ENCODE measurements around the gene LRRC2. TPM values are rescaled to one million over a fixed set of nuclear protein-coding genes. Genes with fewer than 3 reads are reported as not detected.
"Not testable (repeated sequence)": the region's sequence is repeated elsewhere in the genome, so short reads cannot be mapped to it uniquely, and the experiment has no call there.

LRRC2 gene
- total RNA-seq, 1 experiment from 2014 or later: not detected

DNA sequence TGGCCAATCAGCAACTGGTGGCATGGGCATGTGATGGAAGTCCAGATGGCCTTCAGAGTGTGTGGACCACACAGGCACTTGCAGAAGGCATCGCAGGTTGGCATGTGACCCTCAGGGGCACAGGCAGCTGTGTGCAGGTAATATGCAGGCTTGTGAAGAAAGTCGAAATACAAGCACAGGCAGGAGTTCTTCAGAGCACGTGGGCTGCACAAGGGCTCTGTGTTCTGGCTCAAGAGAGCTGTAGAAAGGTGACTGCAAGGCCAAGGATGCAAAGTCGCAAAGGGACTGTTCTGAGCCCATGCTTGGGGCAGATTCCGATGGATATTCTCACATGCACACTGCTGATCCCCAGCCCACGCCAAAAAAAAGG lies 8.3 kb downstream of the LRRC2 start:
- no peak for DNase-seq (ENCODE audit: low spot score)

DNA sequence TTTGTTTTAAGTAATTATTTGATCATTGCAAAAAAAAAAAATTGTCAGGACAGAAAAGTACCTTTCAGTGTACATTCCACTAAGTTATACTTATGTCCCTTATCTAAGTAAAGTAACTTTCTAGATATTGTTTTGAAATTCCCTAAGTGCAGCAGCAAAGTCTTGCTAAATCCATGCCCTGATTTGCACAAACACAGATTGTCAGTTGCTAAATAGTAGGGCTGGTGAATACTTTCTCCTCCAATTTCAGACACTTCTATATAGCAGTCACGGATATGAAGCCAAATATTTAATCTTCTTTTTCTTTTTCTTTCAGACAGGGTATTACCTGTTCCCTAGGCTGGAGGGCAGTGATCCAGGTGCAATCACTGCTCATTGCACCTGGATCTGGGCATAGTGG lies 12.9 kb downstream of the LRRC2 start:
- DNase-seq (ENCODE audit: low spot score): no peak

DNA sequence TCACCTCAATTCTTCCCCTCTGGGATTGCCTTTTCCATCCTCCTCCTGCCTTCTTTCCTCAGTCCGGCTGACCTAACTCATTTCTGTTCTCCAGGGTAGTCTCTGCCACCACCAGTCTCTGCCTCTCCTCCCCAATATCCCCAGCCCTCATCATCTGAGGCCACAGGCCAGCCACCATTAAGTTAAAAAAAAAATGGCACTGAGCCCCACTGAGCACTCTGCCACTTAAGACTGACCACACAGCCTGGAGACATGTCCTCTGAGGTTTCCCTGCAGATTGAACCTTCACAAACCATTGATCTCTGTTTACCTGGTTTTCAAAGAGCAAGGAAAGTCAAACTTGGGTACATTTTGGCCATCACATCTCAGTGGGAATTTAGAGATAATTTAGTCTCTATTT lies 13.6 kb downstream of the LRRC2 start:
- DNase-seq (ENCODE audit: low spot score): no peak

DNA sequence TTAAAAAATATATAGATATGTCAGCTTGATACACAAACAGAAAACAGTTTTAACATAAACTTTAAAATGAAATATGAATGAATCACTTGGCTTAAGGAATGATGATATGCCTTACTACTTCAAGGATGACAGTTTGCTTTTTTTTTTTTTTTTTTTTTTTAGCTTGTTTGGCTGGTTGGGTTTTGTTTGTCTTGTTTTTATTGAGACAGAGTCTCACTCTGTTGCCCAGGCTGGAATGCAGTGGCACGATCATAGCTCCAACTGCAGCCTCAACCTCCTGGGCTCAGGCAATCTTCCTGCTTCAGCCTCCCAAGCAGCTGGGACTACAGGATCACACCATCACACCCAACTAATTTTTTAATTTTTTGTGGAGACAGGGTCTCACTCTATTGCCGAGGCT lies 14.5 kb downstream of the LRRC2 start:
- DNase-seq (ENCODE audit: low spot score): no peak

DNA sequence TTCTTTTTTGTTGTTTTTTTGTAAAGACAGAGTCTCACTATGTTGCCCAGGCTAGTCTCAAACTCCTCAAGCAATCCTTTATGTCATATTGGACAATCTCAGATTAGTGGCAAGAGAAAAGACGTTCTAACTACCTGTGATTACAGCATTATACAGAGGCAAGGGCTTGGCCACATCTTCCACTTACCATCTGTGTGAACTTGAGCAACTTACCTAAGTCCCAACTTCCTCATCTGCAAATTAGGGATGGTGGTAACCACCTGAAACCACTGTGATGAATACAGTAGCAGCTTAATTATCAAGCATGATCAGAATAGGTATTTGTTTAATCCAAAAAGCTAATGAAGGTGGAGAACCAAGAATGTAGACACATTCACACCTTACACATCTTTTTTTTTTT lies 16.1 kb downstream of the LRRC2 start:
- no peak for DNase-seq (ENCODE audit: low spot score)

DNA sequence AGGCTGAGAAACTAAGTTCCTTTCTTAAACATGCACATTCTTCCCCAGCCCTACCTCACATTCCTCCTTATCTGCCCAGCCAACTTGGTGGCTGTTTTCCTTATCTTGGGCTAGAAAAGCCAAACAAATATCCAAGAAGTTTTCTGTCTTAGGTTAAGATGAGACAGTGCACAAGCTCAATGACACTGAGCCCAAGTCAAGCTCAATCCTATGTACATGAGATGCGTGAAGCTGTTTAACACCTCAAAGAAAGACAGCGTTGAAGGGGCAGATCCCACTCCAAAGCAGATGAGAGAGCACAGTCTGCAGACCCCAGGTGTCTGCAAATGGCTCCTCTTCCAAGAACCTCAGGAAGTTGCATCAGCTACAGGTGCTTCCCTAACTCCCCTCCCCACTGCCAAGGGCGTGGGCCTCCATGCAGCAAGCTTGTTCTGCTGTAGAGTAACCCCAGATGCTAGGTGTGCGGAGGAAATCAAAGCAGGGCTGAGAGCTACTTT lies 16.6 kb downstream of the LRRC2 start:
- DNase-seq (ENCODE audit: low spot score): no peak

DNA sequence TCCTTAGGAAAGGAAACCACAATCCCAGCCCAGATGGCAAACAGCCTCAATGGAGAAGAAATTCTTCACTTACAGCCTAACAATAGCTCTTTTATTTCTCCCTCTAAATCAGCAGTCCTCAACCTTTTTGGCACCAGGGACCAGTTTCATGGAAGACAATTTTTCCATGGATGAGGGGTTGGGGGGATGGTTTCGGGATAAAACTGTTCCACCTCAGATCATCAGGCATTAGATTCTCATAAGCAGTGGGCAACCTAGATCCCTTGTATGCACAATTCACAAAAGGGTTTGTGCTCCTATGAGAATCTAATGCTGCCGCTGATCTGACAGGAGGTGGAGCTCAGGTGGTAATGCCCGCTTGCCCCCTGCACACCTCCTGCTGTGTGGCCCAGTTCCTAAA lies 17.5 kb downstream of the LRRC2 start:
- not testable (repeated sequence) for DNase-seq (ENCODE audit: low spot score)

DNA sequence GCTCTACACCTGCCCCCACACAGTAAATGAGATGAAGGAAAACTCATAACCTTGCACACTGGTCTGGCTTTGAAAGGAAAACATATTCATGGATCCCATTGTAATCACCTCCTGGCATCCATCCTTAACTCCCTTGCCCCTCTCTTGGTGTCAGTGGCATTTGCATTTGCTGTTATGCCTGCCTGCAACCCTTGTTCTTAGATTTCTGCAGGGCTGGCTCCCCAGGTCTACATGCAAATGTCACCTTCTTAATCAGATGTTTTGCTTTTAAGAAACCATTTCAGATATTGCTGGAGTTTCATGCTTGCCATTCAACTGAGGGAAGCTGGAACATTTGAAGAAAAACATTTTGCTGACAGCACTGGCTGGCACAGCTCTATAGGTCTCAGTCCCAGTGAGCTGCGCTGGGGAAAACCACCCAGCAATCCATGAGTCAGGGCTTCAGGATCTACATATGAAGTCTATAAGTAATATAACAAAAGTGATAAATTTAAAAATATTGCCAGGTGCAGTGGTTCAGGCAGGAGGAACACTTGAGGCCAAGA lies 19.1 kb downstream of the LRRC2 start:
- no peak for DNase-seq (ENCODE audit: low spot score)

DNA sequence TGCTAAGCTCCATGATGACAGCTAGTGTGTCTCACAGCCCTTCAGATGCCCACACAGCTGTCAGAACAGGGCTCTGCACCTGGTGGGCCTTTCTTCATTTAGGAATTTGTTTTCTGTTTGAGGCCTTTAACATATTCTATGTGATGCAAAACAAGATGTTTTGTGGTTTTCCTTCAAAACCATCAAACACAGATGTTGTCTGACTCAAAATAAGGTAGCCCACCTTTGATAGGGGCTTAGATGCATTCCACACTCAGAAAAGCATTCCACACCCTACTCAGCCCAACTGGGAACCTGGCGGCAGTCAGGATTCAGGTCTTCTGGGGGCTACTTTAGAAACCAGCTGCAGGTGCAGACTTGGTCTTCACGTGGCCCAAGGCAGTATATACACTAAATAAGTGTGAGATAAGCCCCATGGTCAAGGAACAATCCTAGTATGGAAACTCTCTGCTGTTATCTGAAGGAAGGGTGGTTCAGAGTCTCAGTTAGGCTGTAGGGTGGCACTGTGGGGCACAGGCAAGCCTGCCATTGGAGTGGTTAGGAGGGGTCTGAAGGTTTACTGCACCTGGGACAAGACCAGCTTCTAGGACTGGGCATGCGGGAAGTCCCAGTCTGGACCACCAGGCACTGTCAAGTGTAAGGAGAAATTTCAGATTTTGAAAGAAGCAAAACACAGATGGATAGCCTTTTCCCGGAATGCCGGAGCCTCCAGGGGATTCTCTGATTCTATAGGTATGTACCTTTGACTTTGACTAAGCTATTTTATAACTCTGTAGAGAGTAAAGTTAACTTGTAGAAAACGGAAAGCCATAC lies 20.1 kb downstream of the LRRC2 start:
- no peak for DNase-seq (ENCODE audit: low spot score)

DNA sequence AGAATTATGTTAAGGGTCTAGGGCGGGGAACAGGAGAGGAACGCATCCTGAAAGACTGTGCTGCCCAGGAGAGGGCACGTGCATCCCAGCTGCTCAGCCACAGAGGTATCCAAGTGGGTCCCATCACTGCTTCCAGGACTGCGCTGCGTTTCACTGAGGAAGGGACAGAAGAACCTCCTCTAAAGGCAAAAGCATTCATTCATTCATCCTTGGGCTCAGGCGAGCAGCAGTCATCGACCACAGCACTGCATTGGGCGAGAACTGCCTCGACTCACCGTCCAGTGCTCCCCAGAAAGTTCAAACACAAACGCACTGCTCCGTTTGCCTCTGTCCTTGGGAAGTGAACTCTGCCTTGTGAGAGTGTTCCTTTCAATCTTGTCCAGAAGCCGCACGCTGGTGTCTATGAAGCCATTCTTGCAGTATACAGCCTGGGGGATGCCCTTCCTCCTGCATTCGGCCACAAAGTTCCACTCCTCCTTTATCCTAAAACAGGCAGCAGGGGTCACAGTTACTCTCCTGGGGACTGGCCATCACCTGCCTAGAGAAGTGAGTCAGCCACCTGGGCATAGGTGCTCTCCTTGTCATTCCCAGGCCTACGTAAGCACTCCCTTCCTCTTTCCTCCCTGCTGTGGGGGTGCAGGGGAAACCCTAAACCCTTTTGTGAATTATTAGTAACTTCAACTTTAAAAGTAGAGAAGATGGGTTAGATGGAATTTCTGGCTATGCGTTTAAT lies 21.2 kb downstream of the LRRC2 start:
- no peak for DNase-seq (ENCODE audit: low spot score)

DNA sequence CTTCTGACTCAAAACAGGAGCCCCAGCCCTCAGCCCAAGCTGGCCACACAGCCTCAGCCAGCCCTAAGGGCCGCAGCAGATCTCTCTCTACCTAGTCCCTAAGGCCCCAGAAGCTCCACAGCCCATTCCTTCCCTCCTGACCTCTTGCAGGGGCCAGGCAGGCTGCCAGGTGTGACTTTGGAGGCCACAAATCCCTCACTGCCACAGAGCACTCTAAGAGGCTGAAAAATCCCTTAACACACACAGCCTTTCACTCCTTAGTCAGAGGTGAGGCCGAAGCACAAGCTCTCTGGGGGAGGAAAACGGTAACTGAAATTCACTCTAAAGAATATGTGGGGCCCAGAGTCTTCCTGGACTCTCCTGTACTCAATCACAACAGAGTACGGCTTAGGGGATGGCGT lies 23.3 kb downstream of the LRRC2 start:
- DNase-seq (ENCODE audit: low spot score): no peak

DNA sequence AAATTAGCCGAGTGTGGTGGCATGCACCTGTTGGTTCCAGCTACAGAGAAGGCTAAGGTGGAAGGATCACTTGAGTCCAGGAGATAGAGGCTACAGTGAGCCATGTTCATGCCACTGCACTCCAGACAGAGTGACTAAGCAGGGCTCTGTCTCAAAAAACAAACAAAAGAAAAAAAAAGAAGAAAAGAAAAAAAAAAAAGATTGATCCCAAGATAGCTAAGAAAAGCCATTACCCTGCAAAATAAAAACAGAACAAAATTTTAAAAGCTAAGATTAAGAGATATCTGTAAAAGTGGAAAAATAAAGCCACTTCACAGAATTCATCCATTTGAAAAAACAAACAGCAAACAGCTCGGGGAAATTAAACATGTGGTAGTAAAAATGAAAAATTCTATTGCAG lies 23.8 kb downstream of the LRRC2 start:
- DNase-seq (ENCODE audit: low spot score): no peak

DNA sequence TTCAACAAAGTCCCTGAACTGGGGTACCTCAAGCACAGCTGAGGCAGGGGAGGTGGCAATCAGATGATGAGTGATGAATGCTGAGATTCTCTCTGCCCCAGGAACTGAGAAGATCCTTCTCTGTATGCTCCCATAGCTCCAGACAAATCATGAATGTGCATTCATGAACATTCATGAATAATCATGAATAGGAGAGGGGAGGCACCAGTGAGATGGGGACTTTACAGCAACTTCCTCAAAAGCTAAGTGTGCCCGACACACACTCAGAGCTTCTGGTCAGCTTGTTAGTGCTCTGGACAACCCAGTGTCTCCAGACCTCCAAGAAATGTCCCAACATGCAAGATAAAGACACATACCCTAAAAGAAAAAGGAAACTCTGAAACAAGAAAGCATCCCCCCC lies 24.3 kb downstream of the LRRC2 start:
- no peak for DNase-seq (ENCODE audit: low spot score)

DNA sequence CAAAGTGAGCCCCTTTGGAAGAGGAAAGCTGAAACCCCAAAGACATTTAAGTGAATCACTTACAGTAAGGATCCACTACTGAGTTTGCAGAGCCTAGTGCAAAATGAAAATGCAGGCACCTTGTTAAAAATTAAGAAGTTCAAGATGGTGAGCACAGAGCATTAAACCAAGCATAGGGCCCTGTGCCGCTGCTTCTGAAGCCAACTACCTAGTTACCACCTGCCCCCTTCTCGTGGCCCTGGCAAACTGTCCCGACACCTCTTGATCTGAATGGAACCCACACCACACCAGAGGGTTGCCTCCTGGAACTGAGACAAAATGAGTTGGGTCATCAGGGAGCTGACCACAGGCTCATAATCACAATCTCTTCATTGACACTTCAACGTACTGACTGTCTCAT lies 25.6 kb downstream of the LRRC2 start:
- no peak for DNase-seq (ENCODE audit: low spot score)

DNA sequence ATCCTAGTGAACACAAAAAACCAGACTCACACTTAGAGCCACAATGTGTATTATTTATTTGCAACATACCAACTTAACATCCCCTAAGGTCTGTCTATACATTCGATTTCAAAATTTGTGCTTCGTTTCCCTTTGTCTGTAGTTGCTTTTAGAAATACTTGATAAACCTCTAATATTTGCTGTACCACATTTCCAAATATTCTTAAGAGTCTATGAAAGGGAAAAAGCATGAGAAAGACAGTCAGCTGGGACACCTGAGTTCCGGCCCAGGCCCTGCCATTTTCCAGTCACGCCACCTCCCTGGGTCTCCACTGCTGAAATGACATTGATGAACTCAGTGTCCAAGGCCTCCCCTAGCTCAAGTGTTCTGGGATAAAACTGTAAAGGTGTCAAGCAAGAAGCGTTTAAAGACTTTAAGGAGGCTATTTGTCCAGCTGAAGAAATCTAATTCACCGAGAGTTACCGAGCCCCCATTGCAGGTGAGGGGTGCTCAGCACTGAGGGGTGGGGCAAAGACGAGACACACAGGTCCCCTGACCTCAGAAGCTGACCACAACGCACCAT lies 26.6 kb downstream of the LRRC2 start:
- no peak for DNase-seq (ENCODE audit: low spot score)

DNA sequence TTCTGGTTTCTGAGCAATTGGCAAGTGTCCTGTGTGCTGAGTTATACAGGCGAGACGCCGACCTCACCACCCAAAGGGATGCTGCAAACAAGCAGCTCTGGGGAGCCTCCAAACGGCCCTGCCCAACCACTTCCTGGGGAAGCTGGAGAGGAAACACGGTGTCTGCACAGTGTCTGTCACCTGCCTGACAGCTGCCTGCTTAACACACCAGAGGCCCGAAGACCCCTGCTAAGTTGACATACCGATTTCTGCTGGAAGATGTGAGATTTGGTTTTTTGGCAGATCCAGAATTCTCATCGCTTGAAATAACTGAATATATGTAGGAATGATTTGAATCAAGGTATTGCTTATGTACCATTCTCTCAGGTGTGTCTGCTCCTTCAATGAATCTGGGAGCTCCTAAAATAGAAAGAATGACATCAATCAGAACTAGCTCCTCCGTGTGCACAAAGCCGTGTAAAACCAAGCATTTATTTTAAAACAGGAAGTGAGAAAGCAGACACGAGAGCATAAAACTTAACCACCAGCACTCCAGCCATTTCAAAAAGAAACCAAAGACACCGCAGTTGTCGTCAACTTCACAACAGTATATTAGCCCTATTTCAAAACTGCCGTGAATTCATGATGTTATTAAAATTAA lies 27.2 kb downstream of the LRRC2 start:
- DNase-seq (ENCODE audit: low spot score): peak; percentile 51

DNA sequence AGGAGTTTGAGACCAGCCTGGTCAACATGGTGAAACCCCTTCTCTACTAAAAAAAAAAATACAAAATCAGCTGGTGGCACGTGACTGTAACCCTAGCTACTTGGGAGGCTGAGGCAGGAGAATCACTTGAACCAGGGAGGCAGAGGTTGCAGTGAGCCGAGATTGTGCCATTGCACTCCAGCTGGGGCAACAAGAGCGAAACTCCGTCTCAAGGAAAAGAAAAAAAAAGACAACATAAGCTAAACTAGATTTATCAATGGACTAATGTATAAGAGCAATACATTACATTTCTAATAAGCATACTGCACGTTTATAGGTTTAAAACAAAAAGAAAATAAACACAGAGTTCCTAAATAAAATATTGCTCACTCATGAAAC lies 27.7 kb downstream of the LRRC2 start:
- DNase-seq (ENCODE audit: low spot score): not testable (repeated sequence)

DNA sequence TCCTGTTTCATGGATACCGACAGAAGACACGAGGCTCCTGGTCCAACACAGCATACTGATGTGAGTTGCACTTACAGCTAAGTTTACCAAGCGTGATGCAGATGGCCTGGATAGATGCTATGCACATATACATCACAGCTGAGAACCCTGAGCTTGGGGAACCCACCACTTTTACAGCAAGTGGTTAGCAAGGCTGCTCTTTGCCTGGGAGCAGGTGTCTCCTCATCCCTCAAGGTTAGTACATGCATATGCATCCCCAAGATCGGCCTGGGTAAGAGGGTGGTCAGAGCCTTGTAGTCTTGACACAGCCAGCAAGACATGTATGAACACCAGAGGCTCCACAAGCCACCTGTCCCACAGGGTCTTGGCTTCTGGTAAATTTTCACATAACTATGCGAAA lies 28.3 kb downstream of the LRRC2 start:
- no peak for DNase-seq (ENCODE audit: low spot score)

DNA sequence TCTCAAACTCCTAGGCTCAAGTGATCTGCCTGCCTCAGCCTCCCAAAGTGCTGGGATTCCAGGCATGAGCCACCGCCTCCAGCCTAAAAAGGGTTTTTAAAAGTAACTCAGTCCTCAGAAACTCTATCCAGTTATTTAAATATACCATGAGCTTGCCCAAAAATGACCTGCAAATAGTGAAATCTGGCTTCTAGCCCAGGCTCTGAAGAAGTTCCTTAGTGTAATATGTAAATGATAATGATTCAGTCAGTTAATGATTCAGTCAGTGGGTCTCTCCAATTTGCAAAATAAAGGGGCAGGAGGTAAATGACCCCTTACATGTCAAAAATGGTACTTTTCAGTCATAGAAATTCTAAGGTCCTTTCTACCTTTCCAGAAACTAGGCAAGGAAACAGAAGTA lies 28.8 kb downstream of the LRRC2 start:
- no peak for DNase-seq (ENCODE audit: low spot score)

DNA sequence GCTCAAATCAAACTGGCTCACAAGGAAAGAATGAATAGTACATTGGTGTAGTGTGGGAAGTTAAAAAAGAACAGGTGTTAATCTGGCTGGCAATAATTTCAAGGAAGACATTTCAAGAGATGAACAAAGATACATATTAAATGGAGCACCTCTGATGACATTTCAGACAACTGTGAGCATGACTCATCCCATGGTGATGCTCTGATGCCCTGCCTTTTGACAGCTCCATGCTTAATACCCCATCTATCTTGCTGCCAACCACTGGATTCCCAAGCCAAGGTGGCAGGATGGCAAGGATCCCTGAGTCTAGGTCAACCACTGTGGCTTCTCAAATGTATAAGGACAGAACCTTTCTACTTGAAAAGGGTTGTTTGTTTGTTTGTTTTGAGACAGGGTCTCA lies 29.3 kb downstream of the LRRC2 start:
- peak; percentile 44 for DNase-seq (ENCODE audit: low spot score)

DNA sequence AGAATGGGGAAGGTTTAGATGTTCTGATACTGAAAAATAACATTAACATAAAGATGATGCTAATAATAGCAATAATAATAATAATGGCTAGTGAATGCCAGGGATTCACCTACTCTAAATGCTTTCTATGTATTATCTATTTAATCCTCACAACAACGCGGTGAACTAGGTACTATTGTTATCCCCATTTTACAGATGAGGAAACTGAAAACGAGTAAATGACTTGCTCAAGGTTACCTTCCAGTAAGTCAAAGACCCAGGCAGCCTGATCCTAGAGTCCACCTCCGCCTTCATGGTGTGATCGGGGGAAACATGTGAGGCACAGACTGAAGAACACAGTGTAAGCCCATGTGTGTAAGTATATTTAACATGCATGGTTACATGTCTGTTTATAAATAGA lies 30.4 kb downstream of the LRRC2 start:
- DNase-seq (ENCODE audit: low spot score): no peak

DNA sequence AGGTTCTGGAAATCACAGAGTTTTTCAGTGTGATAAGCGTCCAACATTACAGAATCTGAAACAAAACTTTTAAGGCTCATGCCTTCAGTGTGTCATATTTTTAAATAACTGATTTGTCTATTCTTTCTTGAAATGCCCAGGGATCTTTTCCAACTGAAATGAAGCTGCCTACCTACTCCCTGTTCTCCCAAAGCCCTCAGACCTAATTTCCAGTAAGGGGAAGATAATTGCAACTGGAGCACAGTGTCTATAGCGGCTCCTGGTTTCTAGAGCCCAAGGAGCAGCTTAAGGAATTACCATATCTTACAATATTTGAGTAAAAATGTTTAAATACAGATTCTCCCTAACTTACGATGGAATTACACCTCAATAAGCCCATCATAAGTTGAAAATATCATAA lies 33.0 kb downstream of the LRRC2 start:
- no peak for DNase-seq (ENCODE audit: low spot score)

Measured in A172 (cell line).